Endothelial cell of umbilical vein (primary cell): ENCODE measurements around the gene PODXL2. TPM values are rescaled to one million over a fixed set of nuclear protein-coding genes. Genes with fewer than 3 reads are reported as not detected.

ENCODE experiments used
- BruUV-seq: library from RNA; stranded (reverse); fragments of 400-500 nt; replicated peaks from 2 replicates; lab custom pipeline; 2021; lab: Mats Ljungman, UMichigan
- CTCF ChIA-PET: fragments of 300-600, 350-600 bp; sonication (Branson Sonifier 250); formaldehyde crosslinking; loops from one replicate; lab custom pipeline; 2021; ENCODE audit warnings: antibody characterized with exemption, inconsistent platforms; lab: Charles Lee
- POLR2A ChIA-PET: fragments of 300-600, 350-600 bp; sonication (Branson Sonifier 250); formaldehyde crosslinking; loops from one replicate; lab custom pipeline; 2021; ENCODE audit warnings: antibody characterized with exemption, inconsistent platforms; lab: Charles Lee
- DNase-seq: peaks from one replicate; pipeline ENCODE4 v3.0.0-alpha.2; 2011; ENCODE audit warnings: low read depth, low spot score
- FAIRE-seq: peaks from 2 replicates; lab custom pipeline; 2011; peaks lifted over from hg19 to GRCh38; lab: Jason Lieb, UNC
- H2AFZ ChIP-seq: 2 replicates; pipeline ENCODE4 v1.6.0; 2012; ENCODE audit warnings: low read depth, low read length, control low read depth, inconsistent platforms
- H3K27ac ChIP-seq: 2 replicates; pipeline ENCODE4 v1.5.1; 2011; ENCODE audit warnings: low read depth, mild to moderate bottlenecking, control low read depth, low read length, moderate library complexity; ENCODE audit not compliant: insufficient read depth
- H3K27me3 ChIP-seq, 2 experiments: 2 replicates each; pipeline versions ENCODE4 v1.6.0 to v1.6.1; 2011; ENCODE audit warnings: low read length in 2 of 2, mixed read lengths in 1 of 2; ENCODE audit not compliant: control insufficient read depth in 2 of 2, insufficient read depth in 2 of 2
- H3K36me3 ChIP-seq, 2 experiments: 2 replicates in 1 of 2; 3 replicates in 1 of 2; pipeline ENCODE4 v1.5.1; 2011; ENCODE audit warnings: low read length in 2 of 2, mild to moderate bottlenecking in 1 of 2, moderate library complexity in 1 of 2; ENCODE audit not compliant: control insufficient read depth in 2 of 2, insufficient read depth in 2 of 2; ENCODE audit errors: extremely low read depth in 1 of 2
- H3K4me1 ChIP-seq: 3 replicates; pipeline ENCODE4 v1.5.1; 2011; ENCODE audit warnings: mild to moderate bottlenecking, low read length; ENCODE audit not compliant: control insufficient read depth, insufficient read depth; ENCODE audit errors: extremely low read depth
- H3K4me2 ChIP-seq: 2 replicates; pipeline ENCODE4 v1.6.1; 2011; ENCODE audit warnings: low read length, control low read depth, mixed read lengths; ENCODE audit not compliant: insufficient read depth
- H3K4me3 ChIP-seq, 3 experiments: fragments of 200-600 bp in 1 of 3; sonication (generic), shearing (Covaris generic) in 1 of 3; replicated peaks in 1 of 3; 2 replicates each; pipeline ENCODE4 v1.5.1; 2011 to 2016; ENCODE audit warnings: control low read depth in 3 of 3, low read length in 3 of 3, mild to moderate bottlenecking in 2 of 3, inconsistent platforms in 1 of 3, low read depth in 1 of 3, moderate library complexity in 1 of 3; ENCODE audit not compliant: insufficient read depth in 1 of 3
- H3K79me2 ChIP-seq: 2 replicates; pipeline ENCODE4 v1.6.0; 2012; ENCODE audit warnings: low read length, inconsistent platforms; ENCODE audit not compliant: control insufficient read depth, insufficient read depth
- H3K9ac ChIP-seq: replicated peaks from 2 replicates; pipeline ENCODE3; 2011; ENCODE audit warnings: low read length, control low read depth; ENCODE audit not compliant: insufficient read depth; ENCODE audit errors: extremely low read depth
- H3K9me1 ChIP-seq: replicated peaks from 3 replicates; pipeline ENCODE4 v1.6.0; 2011; ENCODE audit warnings: mild to moderate bottlenecking, low read length; ENCODE audit not compliant: control insufficient read depth, insufficient read depth; ENCODE audit errors: extremely low read depth
- H3K9me3 ChIP-seq: replicated peaks from 2 replicates; pipeline ENCODE4 v1.5.1; 2012; ENCODE audit warnings: low read length, inconsistent platforms; ENCODE audit not compliant: control insufficient read depth, insufficient read depth
- H4K20me1 ChIP-seq: replicated peaks from 2 replicates; pipeline ENCODE3; 2011; ENCODE audit warnings: mild to moderate bottlenecking, low read length; ENCODE audit not compliant: control insufficient read depth, insufficient read depth; ENCODE audit errors: extremely low read depth
- CTCF ChIP-seq, 2 donors: IDR thresholded peaks; 1 replicate in 1 of 2; 2 replicates in 1 of 2; pipeline ENCODE4 v1.5.1; 2011; ENCODE audit warnings: low read length in 2 of 2, mild to moderate bottlenecking in 2 of 2, moderate library complexity in 2 of 2, control low read depth in 1 of 2, inconsistent platforms in 1 of 2, low read depth in 1 of 2; ENCODE audit not compliant: insufficient read depth in 1 of 2; ENCODE audit errors: extremely low read depth in 1 of 2
- EZH2 ChIP-seq: IDR thresholded peaks from 2 replicates; pipeline ENCODE4 v1.6.1; 2012; ENCODE audit warnings: borderline replicate concordance, low read depth, mild to moderate bottlenecking, moderate library complexity, low read length, inconsistent platforms; ENCODE audit not compliant: severe bottlenecking
- FOS ChIP-seq: IDR thresholded peaks from 2 replicates; pipeline ENCODE4 v1.6.1; 2011; ENCODE audit warnings: mild to moderate bottlenecking, low read length, moderate library complexity, borderline replicate concordance; ENCODE audit not compliant: insufficient read depth
- GATA2 ChIP-seq: IDR thresholded peaks from 2 replicates; pipeline ENCODE4 v1.7.0; 2011; ENCODE audit warnings: low read depth, mild to moderate bottlenecking, moderate library complexity, mixed read lengths, low read length; ENCODE audit not compliant: insufficient read length, insufficient read depth
- JUN ChIP-seq: IDR thresholded peaks from 2 replicates; pipeline ENCODE4 v1.6.1; 2011; ENCODE audit warnings: borderline replicate concordance, low read depth; ENCODE audit not compliant: insufficient read length, insufficient read depth
- MAX ChIP-seq: IDR thresholded peaks from 2 replicates; pipeline ENCODE4 v1.6.1; 2011; ENCODE audit not compliant: insufficient read depth, insufficient read length
- MYC ChIP-seq: IDR thresholded peaks from one replicate; pipeline ENCODE4 v1.6.1; 2011; ENCODE audit warnings: mild to moderate bottlenecking, low read depth, low read length
- POLR2A ChIP-seq: IDR thresholded peaks from 2 replicates; pipeline ENCODE4 v1.6.1; 2012; ENCODE audit warnings: low read depth, mild to moderate bottlenecking, control low read depth, low read length
- POLR2AphosphoS5 ChIP-seq: IDR thresholded peaks from 2 replicates; pipeline ENCODE4 v1.6.1; 2012; ENCODE audit warnings: low read depth, mild to moderate bottlenecking, control low read depth, low read length, moderate library complexity; ENCODE audit not compliant: insufficient read depth
- dilution Hi-C: fragments of 300-500 bp; cut with MboI; formaldehyde crosslinking; loops from one replicate; pipeline ENCODE4 v1.15.0; 2019; ENCODE audit warnings: low sequenced_read_pairs; ENCODE audit not compliant: extremely low pct_ligation_motif_present
- intact Hi-C: fragments of 100-400 bp; cut with micrococcal nuclease; formaldehyde crosslinking; loops from one replicate; pipeline ENCODE4 v1.10.0; 2022
- polyA plus RNA-seq, 4 experiments: library from polyadenylated mRNA; depleted of rRNA in 3 of 4; stranded (reverse) in 3 of 4; unstranded in 1 of 4; fragments of >200 nt; gene quantifications; 2 replicates each; pipeline versions ENCODE4 v1.2.1 to v1.2.3, GENCODE V29; 2011 to 2012; ENCODE audit warnings: missing spikeins in 1 of 4
- total RNA-seq: library from RNA; stranded (reverse); gene quantifications from 2 replicates; pipeline ENCODE4 v1.2.3, GENCODE V29; 2021

The PODXL2 gene
- total and polyA plus RNA-seq, 2 donors (not counting 3 experiments of a cell fraction or from before 2014, with no cell fraction given) = 5.5 to 6.5 TPM

- H3K27me3 ChIP-seq = no peaks in the 10 kb centered on the region
- no peak overlapping the region for H3K4me3 ChIP-seq
- no peak overlapping the region for H3K4me2 ChIP-seq
- H3K79me2 ChIP-seq = no peaks in the 10 kb centered on the region
- no peak overlapping the region for H2AFZ ChIP-seq
- peaks cover 5% of the 10 kb centered on the region for H3K4me1 ChIP-seq
- H3K36me3 ChIP-seq = no peaks in the 10 kb centered on the region
- no peak overlapping the region for H3K9ac ChIP-seq
- H3K27ac ChIP-seq = no peak overlapping the region
- DNase-seq = no peak
- FAIRE-seq = no peak
- TF ChIP-seq MAX (no peak), CTCF (IDR thresholded peaks at IDR 0.05; ENCODE audit: extremely low read depth in 1 of 2, insufficient read depth in 1 of 2, low read depth in 1 of 2, low read length in 2 of 2) (no peak), JUN (no peak), MYC (no peak), EZH2 (no peak), GATA2 (no peak), FOS (no peak), POLR2AphosphoS5 (no peak), POLR2A (no peak)
- H3K9me3 ChIP-seq = no peaks in the 10 kb centered on the region
- dilution Hi-C loops = no loop called here
- ChIA-PET POLR2A (no interaction called here), CTCF (interaction anchor here (0.7 kb wide), 1 partner anchor 9 kb away, joined by 3 read pairs; no protein-coding TSS in a partner anchor)
- no TSS peak for BruUV-seq
- H4K20me1 ChIP-seq = no peaks in the 10 kb centered on the region
- H3K9me1 ChIP-seq = no peaks in the 10 kb centered on the region
- intact Hi-C loops = no loop called here
Measured at GRCh38 chr3:127676456-127676855, 47.5 kb downstream of the PODXL2 start.
